HG03066 (cell line): ENCODE results near the gene RREB1.

Source experiments
- ATAC-seq: cut with Tn5 transposase; IDR thresholded peaks from one replicate; pipeline ENCODE4 v1.9.1; 2021; ENCODE audit warnings: low read depth; ENCODE audit not compliant: unreplicated experiment

Gene RREB1

DNA sequence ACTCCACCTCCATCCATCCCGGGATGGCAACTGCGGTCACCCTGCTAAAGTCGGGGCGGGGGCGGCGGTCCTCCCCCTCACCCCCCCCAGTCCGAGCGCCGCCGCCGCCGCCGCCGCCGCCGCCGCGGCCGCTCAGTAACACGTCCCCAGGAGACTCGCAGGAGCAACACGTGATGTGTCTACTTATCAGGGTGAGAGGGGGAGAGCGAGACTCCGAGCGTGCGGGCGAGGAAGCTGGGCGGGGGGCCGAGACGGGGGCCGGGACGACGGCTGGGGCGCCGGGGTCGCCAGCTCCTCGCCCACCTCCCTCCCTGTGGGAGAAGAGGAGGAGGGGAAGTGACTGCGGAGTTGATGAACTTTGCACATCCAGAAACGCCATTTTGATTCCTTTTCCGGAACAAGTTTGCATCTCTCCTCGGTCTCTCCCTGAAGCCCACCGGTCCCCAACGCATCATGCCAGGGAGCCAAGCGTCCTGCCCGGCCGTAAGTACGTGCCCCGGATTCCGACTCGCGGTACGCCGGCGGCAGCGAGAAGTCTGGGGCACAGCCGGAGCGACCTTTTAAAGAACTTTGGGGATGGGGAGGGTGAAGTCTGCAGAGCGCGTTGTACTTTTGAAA, at the start of gene RREB1:
TSS of gene RREB1 (plus strand) at position 384 of the 618 bp plus-strand sequence. CDS start 73,951 bp downstream, outside the sequence.
- ATAC-seq: peak; percentile 51

GRCh38 chr6:7058250-7058923, 49.4 kb upstream of the RREB1 start:
- ATAC-seq: no peak

DNA sequence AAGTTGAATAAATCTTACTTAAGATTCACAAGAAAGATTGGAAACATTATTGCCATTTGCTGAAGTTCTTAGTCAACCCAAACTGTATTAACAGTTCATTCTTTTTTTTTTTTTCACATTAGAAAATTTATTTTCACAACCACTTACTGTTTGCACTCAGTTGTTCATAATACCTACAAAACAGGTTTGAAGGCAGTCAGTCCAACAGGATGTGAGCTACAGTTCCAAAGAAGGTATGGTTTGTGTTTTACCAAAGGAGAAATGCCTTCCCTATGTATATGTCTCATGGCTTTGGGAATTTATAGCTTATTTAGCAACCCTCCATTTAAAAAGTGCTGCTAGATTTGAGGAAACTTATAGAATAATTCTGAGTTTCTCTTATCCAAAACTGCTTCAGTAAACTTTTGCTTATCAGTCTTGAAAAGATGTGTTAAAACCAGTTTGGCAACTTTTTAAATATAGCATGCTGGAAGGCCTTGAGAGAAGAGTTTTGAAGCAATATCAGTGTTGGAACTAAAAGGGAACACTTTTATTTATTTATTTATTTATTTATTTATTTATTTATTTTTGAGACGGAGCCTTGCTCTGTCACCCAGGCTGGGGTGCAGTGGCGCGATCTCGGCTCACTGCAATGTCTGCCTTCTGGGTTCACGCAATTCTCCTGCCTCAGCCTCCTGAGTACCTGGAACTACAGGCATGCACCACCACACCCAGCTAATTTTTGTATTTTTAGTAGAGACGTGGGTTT, 46.8 kb upstream of the RREB1 start:
- ATAC-seq: no peak

GRCh38 chr6:7062451-7063162, 45.2 kb upstream of the RREB1 start:
- no peak for ATAC-seq

DNA sequence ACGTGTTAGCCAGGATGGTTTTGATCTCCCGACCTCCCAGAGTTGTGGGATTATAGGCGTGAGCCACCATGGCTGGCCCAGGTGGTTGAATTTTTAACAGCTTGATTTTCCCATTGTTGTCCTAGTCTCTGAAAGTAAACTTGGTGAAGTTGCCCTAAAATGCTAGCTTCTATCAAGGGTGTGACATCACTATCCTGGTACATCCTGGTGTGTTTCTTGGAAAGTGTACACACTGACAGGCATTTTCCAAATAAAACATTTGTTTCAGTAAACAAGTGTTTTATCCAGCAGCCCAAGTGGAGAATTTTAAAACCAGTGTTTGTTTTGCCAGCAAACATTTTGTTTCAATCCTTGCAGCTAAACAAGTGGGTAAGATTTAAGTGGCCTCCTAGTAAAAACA, 40.5 kb upstream of the RREB1 start:
- ATAC-seq: no peak

- ATAC-seq: no peak
Observed at GRCh38 chr6:7071405-7071804, 36.4 kb upstream of the RREB1 start.

DNA sequence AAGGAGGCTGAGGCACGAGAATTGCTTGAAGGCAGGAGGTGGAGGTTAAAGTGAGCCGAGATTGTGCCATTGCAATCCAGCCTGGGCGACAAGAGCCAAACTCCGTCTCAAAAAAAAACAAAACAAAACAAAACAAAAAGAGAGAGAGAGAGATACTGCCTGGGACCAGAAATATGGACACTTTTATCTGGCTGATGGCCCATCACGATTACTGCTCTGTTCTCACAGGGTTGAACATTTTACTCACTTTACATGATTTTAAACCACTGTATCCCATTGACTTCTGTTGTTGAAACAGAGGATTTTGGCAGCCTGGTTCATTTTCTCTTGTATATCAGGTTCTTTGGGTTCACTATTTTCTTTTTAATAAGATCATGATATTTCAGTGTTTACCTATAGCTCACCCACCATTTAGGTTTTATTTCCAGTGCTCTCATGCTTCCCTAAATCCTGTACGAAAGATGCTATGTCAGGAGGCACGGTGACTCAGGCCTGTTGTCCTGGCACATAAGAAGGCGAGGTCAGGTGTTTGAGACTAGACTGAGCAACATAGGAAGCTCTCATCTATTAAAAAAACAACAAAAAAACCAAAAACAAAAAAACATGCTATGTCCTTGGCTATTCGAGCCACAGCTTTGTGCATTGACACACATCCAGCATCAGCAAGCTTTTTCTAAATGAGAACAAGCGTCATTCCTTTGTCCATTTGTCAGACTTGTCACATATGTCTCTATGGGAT, 34.5 kb upstream of the RREB1 start:
- ATAC-seq: no peak

GRCh38 chr6:7073821-7074525, 33.8 kb upstream of the RREB1 start:
- ATAC-seq: peak; percentile 96

DNA sequence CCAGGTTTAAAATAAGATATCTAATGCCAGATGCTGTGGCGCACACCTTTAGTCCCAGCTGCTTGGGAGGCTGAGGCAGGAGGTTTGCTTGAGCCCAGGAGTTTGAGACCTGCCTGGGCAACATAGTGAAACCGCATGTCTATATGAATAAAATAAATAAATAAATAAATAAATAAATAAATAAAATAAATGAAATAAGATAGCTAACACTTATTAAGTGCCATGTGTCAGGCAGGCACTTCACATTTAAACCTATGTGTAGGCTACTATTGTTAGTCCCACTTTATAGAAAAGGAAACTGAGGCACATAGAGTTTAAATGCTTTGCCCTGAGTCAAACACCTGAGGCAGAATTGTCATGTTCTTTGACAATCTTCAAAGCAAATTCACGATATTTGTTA, 32.9 kb upstream of the RREB1 start:
- no peak for ATAC-seq

GRCh38 chr6:7075341-7076000, 32.3 kb upstream of the RREB1 start:
- ATAC-seq: no peak

DNA sequence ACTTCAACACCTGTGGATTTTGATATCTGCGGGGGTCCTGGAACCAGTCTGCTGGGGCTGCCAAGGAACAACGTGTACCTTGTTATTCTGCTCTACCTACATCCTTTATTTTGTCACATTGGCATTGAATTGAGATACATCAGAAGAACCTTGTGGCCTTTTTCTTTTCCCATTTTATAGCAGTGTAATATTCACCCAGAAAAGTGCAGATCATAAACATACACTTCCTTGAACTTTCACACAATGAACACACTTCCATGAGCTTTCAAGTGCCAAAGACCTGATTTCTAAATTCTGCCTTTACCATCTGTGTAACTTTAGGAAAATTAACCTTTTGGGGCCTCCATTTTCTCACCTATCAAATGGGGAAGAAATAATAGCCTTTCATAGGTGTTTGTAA, 29.9 kb upstream of the RREB1 start:
- no peak for ATAC-seq

DNA sequence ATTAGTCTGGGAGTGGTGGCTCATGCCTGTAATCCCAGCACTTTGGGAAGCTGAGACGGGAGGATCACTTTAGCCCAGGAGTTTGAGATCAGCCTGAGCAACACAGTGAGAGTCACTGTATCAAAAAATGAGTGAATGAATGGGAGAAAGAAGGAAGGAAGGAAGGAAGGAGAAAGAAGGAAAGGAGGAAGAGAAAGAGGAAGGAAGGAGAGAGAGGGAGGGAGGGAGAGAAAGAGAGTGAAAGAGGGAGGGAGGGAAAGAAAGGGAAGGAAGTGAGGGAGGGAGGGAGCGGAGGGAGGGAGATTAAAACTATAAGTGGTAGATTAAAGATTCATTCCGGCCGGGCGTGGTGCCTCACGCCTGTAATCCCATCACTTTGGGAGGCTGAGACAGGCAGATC, 28.9 kb upstream of the RREB1 start:
- no peak for ATAC-seq

DNA sequence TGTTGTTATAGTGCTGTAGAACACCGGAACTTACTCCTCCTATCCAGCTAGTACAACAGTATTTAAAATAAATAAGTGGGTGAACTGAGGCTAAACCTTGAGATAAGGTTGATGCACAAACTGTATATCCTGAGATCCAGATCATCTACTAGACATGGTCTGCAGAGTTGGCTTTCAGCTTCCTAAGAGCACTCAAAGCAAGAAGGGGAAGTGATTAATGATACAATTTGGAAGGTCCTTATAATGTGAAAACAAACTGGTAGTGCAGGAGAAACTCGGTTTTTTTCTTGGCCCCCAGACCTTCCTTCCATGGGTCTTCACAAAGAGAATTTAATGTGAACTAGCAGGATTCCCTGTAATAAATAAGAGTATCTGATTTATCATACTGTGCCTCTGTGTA, 27.4 kb upstream of the RREB1 start:
- ATAC-seq: no peak

- peak; percentile 56 for ATAC-seq
Observed at GRCh38 chr6:7085911-7086310, 21.9 kb upstream of the RREB1 start.

- ATAC-seq: peak; percentile 64
Observed at GRCh38 chr6:7086488-7086887, 21.3 kb upstream of the RREB1 start.

GRCh38 chr6:7087066-7087465, 20.7 kb upstream of the RREB1 start:
- no peak for ATAC-seq

- peak; percentile 48 for ATAC-seq
Observed at GRCh38 chr6:7087491-7087979, 20.2 kb upstream of the RREB1 start.

- ATAC-seq: no peak
Observed at GRCh38 chr6:7088076-7088742, 19.6 kb upstream of the RREB1 start.

- no peak for ATAC-seq
Observed at GRCh38 chr6:7098993-7099392, 8.8 kb upstream of the RREB1 start.
